Sigmoid colon (tissue), 7 donors: ENCODE measurements around the gene CAPRIN1. TPM values are rescaled to one million over a fixed set of nuclear protein-coding genes. Genes with fewer than 3 reads are reported as not detected.

Experiments used
- DNase-seq: peaks from one replicate; pipeline ENCODE4 v3.0.0-alpha.2; 2019
- H3K27ac ChIP-seq, 4 donors: fragments of 200-600 bp; sonication (generic); one replicate each; pipeline ENCODE4 v1.5.1; 2016 to 2019; ENCODE audit warnings: mild to moderate bottlenecking in 1 of 4
- H3K27me3 ChIP-seq, 3 donors: fragments of 200-600 bp; sonication (generic); one replicate each; pipeline ENCODE4 v1.5.1; 2019; ENCODE audit warnings: mild to moderate bottlenecking in 1 of 3
- H3K36me3 ChIP-seq, 4 donors: fragments of 200-600 bp; sonication (generic); one replicate each; pipeline ENCODE4 v1.5.1; 2016 to 2019
- H3K4me1 ChIP-seq, 4 donors: fragments of 200-600 bp; sonication (generic); one replicate each; pipeline ENCODE4 v1.5.1; 2017 to 2019
- H3K4me3 ChIP-seq, 4 donors: fragments of 200-600 bp; sonication (generic); one replicate each; pipeline ENCODE4 v1.5.1; 2017 to 2019; ENCODE audit warnings: mild to moderate bottlenecking in 2 of 4, moderate library complexity in 1 of 4
- H3K9me3 ChIP-seq, 4 donors: fragments of 200-600 bp in 3 of 4; sonication (generic) in 3 of 4; one replicate each; pipeline versions ENCODE4 v1.5.1 to v1.6.1; 2013 to 2019
- EP300 ChIP-seq, 4 donors: sonication (generic); formaldehyde crosslinking; IDR thresholded peaks; one replicate each; pipeline ENCODE4 v1.6.1; 2017; ENCODE audit warnings: antibody characterized with exemption in 4 of 4
- POLR2A ChIP-seq, 2 donors: fragments of 450-650 bp; IDR thresholded peaks; one replicate each; pipeline ENCODE4 v1.6.1; 2016; ENCODE audit warnings: antibody characterized with exemption in 2 of 2, mild to moderate bottlenecking in 2 of 2, moderate library complexity in 2 of 2
- POLR2AphosphoS5 ChIP-seq, 4 donors: sonication (generic); formaldehyde crosslinking; IDR thresholded peaks; one replicate each; pipeline ENCODE4 v1.6.1; 2017; ENCODE audit warnings: antibody characterized with exemption in 4 of 4
- WGBS, 2 donors: extraction: QIAGEN DNeasy Blood & Tissue Kit; methylation state at CpG; one replicate each; pipeline ENCODE4 v1.1.7; 2013; 5-methylcytosine and 5-hydroxymethylcytosine counted together
- intact Hi-C: fragments of 100-400 bp; cut with DNase I; formaldehyde crosslinking; loops from one replicate; pipeline ENCODE4 v1.15.1; 2023
- polyA plus RNA-seq, 3 donors: library from polyadenylated mRNA; stranded (reverse); fragments of 200-250 nt; gene quantifications; one replicate each; pipeline ENCODE4 v1.2.3, GENCODE V29; 2013
- total RNA-seq, 4 donors: library from RNA; depleted of rRNA; stranded (reverse); fragments of >200 nt; gene quantifications; one replicate each; pipeline ENCODE4 v1.1.0, GENCODE V29; 2016
- TF ChIP-seq, protein P1 (sequence below), 4 experiments: fragments of 450-650 bp in 3 of 4; fragments of 200-600 bp in 1 of 4; IDR thresholded peaks; one replicate each; pipeline ENCODE4 v1.5.1; 2016 to 2019; ENCODE audit warnings: antibody characterized with exemption in 4 of 4, mild to moderate bottlenecking in 3 of 4, moderate library complexity in 2 of 4
- donor health status: healthy with polysubstance abuse.
- donor health status: Bipolar disorder and iron deficiency.
- donor health status: healthy.

The CAPRIN1 gene
- total and polyA plus RNA-seq, 7 donors = 63.1 to 118 (median 107) TPM

DNA sequence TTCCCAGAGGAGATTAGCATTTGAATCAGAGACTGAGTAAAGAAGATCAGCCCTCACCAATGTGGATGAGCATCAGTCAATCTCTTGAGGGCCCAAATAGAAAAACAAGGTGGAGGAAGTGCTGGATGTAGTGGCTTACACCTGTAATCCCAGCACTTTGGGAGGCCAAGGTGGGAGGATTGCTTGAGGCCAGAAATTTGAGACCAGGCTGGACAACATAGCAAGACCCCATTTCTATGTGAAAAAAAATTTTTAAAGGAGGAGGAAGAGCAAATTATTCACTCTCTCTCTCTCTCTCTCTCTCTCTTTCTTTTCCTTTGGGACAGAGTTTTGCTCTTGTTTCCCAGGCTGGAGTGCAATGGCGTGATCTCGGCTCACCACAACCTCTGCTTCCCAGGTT lies 18.1 kb upstream of the CAPRIN1 start:
- TF ChIP-seq EP300 (IDR thresholded peaks at IDR 0.05) (no peak), POLR2AphosphoS5 (IDR thresholded peaks at IDR 0.05) (no peak), POLR2A (IDR thresholded peaks at IDR 0.05) (no peak)
- TF ChIP-seq, protein P1, sequence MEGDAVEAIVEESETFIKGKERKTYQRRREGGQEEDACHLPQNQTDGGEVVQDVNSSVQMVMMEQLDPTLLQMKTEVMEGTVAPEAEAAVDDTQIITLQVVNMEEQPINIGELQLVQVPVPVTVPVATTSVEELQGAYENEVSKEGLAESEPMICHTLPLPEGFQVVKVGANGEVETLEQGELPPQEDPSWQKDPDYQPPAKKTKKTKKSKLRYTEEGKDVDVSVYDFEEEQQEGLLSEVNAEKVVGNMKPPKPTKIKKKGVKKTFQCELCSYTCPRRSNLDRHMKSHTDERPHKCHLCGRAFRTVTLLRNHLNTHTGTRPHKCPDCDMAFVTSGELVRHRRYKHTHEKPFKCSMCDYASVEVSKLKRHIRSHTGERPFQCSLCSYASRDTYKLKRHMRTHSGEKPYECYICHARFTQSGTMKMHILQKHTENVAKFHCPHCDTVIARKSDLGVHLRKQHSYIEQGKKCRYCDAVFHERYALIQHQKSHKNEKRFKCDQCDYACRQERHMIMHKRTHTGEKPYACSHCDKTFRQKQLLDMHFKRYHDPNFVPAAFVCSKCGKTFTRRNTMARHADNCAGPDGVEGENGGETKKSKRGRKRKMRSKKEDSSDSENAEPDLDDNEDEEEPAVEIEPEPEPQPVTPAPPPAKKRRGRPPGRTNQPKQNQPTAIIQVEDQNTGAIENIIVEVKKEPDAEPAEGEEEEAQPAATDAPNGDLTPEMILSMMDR (IDR thresholded peaks at IDR 0.05) = no peak
- H3K36me3 ChIP-seq = no peaks in the 10 kb centered on the region
- WGBS, 2 donors = 97 to 99% methylated on average over 2 of the region's 2 CpGs
- DNase-seq = no peak
- no peaks in the 10 kb centered on the region for H3K9me3 ChIP-seq
- no peak overlapping the region for H3K4me3 ChIP-seq
- no peaks in the 10 kb centered on the region for H3K4me1 ChIP-seq
- H3K27ac ChIP-seq = no peak overlapping the region
- H3K27me3 ChIP-seq = no peaks in the 10 kb centered on the region
- intact Hi-C loops = no loop called here

DNA sequence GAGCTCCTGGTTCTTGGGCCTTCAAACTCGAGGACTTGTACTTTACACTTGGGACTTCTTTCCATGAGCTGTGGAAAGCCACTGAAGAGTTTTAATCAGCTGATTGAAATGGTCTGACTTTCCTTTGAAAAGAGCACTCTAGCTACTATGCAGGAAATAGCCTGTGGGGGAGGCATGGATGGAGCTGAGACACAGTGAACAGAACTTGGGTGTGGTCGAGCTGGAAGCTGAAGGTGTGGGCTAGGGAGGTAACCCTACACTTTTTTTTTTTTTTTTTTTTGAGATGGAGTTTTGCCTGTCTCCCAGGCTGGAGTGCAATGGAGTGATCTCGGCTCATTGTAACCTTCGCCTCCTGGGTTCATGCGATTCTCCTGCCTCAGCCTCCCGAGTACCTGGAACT lies 17.5 kb upstream of the CAPRIN1 start:
- Histone ChIP-seq H3K4me1 (no peaks in the 10 kb centered on the region), H3K9me3 (no peaks in the 10 kb centered on the region), H3K27me3 (no peaks in the 10 kb centered on the region), H3K36me3 (no peaks in the 10 kb centered on the region), H3K27ac (no peak overlapping the region), H3K4me3 (no peak overlapping the region)
- TF ChIP-seq, protein P1 (IDR thresholded peaks at IDR 0.05) = no peak
- TF ChIP-seq POLR2AphosphoS5 (IDR thresholded peaks at IDR 0.05) (no peak), EP300 (IDR thresholded peaks at IDR 0.05) (no peak), POLR2A (IDR thresholded peaks at IDR 0.05) (no peak)
- WGBS, 2 donors = 69 to 82% methylated on average over 6 of the region's 6 CpGs
- no peak for DNase-seq
- intact Hi-C loops = no loop called here

DNA sequence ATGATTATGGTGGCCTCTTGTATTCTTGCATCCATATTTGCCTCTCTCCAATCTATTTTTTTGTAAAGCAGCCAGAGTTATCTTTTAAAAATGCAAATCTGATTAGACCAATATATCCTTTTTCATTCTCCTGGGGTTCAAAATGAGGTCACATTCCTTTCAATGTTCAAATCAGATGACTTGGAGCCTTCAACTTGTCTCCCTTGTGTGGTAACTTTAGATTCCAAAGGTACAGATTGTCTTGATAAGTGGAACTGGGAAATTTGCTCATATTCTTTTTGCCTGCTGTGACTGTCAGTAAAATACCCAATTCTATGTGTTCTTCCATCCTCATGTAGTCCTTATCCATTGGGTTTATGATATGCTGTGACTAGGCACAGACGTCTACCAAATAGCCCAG lies 15.1 kb upstream of the CAPRIN1 start:
- Histone ChIP-seq H3K4me1 (no peaks in the 10 kb centered on the region), H3K27me3 (no peaks in the 10 kb centered on the region), H3K36me3 (no peaks in the 10 kb centered on the region), H3K4me3 (no peak overlapping the region), H3K9me3 (no peaks in the 10 kb centered on the region), H3K27ac (no peak overlapping the region)
- TF ChIP-seq POLR2A (IDR thresholded peaks at IDR 0.05) (no peak), EP300 (IDR thresholded peaks at IDR 0.05) (no peak)
- intact Hi-C loops = no loop called here
- DNase-seq = no peak
- WGBS, 2 donors = 97 to 98% methylated on average over 1 of the region's 1 CpG

DNA sequence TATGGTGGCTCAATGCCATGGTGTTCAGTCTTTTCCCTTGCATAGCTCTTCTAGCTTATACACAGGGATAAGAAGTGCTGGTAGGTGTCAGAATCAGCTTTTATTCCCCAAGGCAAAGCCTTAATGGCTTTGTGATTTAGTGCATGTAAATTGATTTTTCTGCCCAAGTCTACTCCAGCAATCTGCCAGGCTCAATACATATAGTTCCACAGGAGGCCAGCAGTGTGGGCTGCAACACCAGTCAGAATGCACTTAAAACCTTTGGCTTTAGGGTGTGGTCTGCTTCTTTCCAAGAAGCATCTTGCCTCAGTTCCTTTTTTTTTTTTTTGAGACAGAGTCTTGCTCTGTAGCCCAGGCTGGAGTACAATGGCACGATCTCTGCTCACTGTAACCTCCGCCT lies 14.5 kb upstream of the CAPRIN1 start:
- Histone ChIP-seq H3K36me3 (no peaks in the 10 kb centered on the region), H3K27ac (no peak overlapping the region), H3K4me3 (no peak overlapping the region), H3K4me1 (no peaks in the 10 kb centered on the region), H3K27me3 (no peaks in the 10 kb centered on the region), H3K9me3 (no peaks in the 10 kb centered on the region)
- 95 to 98% methylated on average over 2 of the region's 2 CpGs for WGBS, 2 donors
- TF ChIP-seq EP300 (IDR thresholded peaks at IDR 0.05) = no peak
- no peak for TF ChIP-seq POLR2A (IDR thresholded peaks at IDR 0.05)
- TF ChIP-seq POLR2AphosphoS5 (IDR thresholded peaks at IDR 0.05) = no peak
- TF ChIP-seq, protein P1 (IDR thresholded peaks at IDR 0.05) = no peak
- no peak for DNase-seq
- intact Hi-C loops = no loop called here

DNA sequence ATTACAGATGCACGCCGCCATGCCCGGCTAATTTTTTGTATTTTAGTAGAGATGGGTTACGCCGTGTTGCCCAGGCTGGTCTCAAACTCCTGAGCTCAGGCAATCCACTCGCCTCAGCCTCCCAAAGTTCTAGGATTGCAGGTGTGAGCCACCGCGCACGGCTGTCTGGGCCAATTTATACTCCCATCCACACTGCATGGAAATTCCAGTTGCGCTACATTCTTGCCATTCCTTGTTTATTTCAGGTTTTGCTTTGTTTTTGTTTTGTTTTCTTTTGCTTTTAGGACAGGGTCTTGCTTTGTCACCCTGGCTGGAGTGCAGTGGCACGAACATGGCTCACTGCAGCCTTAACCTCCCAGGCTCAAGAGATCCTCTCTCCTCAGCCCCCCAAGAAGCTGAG lies 11.0 kb upstream of the CAPRIN1 start:
- Histone ChIP-seq H3K4me3 (no peak overlapping the region), H3K27me3 (no peaks in the 10 kb centered on the region), H3K36me3 (no peaks in the 10 kb centered on the region), H3K4me1 (no peaks in the 10 kb centered on the region), H3K9me3 (no peaks in the 10 kb centered on the region), H3K27ac (no peak overlapping the region)
- 95 to 97% methylated on average over 11 of the region's 11 CpGs for WGBS, 2 donors
- TF ChIP-seq, protein P1 (IDR thresholded peaks at IDR 0.05) = no peak
- TF ChIP-seq POLR2AphosphoS5 (IDR thresholded peaks at IDR 0.05) (no peak), EP300 (IDR thresholded peaks at IDR 0.05) (no peak), POLR2A (IDR thresholded peaks at IDR 0.05) (no peak)
- no peak for DNase-seq
- intact Hi-C loops = no loop called here
